Measurements from ENCODE around the gene CBFB. TPM values are rescaled to one million over a fixed set of nuclear protein-coding genes. Genes with fewer than 3 reads are reported as not detected.
"Not testable (repeated sequence)": the region's sequence is repeated elsewhere in the genome, so short reads cannot be mapped to it uniquely, and the experiment has no call there.

The CBFB gene
- total RNA-seq, 6 experiments from 2014 or later: 7.9 to 23.3 (median 18.9) TPM

- WGBS (ENCODE audit: insufficient coverage, low coverage, low lambda C conversion rate, missing lambda C conversion rate): 56% methylated on average over 8 of the region's 11 CpGs
- TF ChIP-seq CTCF (IDR thresholded peaks at IDR 0.05) (no peak), POLR2A (IDR thresholded peaks at IDR 0.05) (no peak)
- ATAC-seq (peak; percentile 95 to 97 (median 96)), DNase-seq (peak; percentile 71 to 87 (median 81))
- peak within 1 kb of the TSS in 2 of 3 donors; percentile 59 to 60 for H3K27ac ChIP-seq
- intact Hi-C loops (cut with DNase I): no loop called here
- H3K36me3 ChIP-seq: no peaks in the 10 kb centered on the region
- H3K27me3 ChIP-seq: no peaks in the 10 kb centered on the region
- H3K4me1 ChIP-seq: peaks cover 0 to 20% (median 8%) of the 10 kb centered on the region in 4 donors
- no peaks in the 10 kb centered on the region for H3K9me3 ChIP-seq
- no peak within 1 kb of the TSS for H3K4me3 ChIP-seq
These were observed 40.7 kb upstream of the CBFB start, which contains the start of gene CES4A for GRCh38 chr16:66988197-66988788. CES4A (plus strand) TSS chr16:66988589; CDS start chr16:66988773, 184 bp downstream.

DNA sequence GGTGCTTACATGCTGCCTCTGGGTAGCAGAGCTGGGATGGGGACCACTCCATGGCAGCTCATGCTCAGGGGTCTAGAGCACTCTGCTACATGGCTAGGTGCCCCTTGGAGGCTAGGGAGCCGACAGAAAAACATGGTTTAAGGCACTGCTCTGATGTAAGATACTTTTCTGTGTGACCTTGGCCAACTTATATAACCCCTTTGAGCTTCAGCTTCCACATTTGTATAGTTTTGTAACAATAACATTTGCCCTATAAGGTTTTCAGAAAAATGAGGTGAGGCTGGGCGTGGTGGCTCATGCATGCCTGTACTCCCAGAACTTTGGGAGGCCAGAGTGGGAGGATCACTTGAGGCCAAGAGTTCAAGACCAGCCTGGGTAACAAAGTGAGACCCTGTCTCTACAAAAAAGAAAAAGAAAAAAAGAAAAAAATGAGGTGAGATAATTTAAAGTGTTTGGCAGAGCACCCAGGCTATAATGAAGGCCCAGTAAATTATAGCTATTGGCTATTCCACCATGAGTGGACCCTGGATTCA, 37.3 kb upstream of the CBFB start:
- whole genome bisulfite sequencing (ENCODE audit: insufficient coverage, low coverage, low lambda C conversion rate, missing lambda C conversion rate): 93% methylated on average over 2 of the region's 2 CpGs
- Histone ChIP-seq H3K36me3 (no peaks in the 10 kb centered on the region), H3K4me1 (peaks cover 0 to 30% (median 11%) of the 10 kb centered on the region in 4 donors), H3K9me3 (no peaks in the 10 kb centered on the region), H3K27ac (no peak overlapping the region), H3K27me3 (no peaks in the 10 kb centered on the region), H3K4me3 (no peak overlapping the region)
- ATAC-seq (no peak), DNase-seq (no peak)
- intact Hi-C loops (cut with DNase I): no loop called here
- no peak for TF ChIP-seq POLR2A (IDR thresholded peaks at IDR 0.05)
- no peak for TF ChIP-seq CTCF (IDR thresholded peaks at IDR 0.05)

GRCh38 chr16:66993558-66993957, 35.4 kb upstream of the CBFB start:
- H3K9me3 ChIP-seq; H3K4me3 ChIP-seq; ATAC-seq; H3K27me3 ChIP-seq; DNase-seq; intact Hi-C loops (cut with DNase I); H3K27ac ChIP-seq; H3K36me3 ChIP-seq: not testable (repeated sequence)
- WGBS (ENCODE audit: insufficient coverage, low coverage, low lambda C conversion rate, missing lambda C conversion rate): 96% methylated on average over 9 of the region's 12 CpGs
- H3K4me1 ChIP-seq: peaks cover 0 to 30% (median 13%) of the 10 kb centered on the region in 4 donors

GRCh38 chr16:66996324-66996982, 32.5 kb upstream of the CBFB start:
- Histone ChIP-seq H3K36me3 (no peaks in the 10 kb centered on the region), H3K4me1 (peaks cover 0 to 19% (median 9%) of the 10 kb centered on the region in 4 donors), H3K4me3 (no peak overlapping the region), H3K9me3 (no peaks in the 10 kb centered on the region), H3K27ac (peak overlapping the region; percentile 86 to 99 (median 93)), H3K27me3 (no peaks in the 10 kb centered on the region)
- DNase-seq: peak in 2 of 3 donors; percentile 56 to 80
- TF ChIP-seq POLR2A (IDR thresholded peaks at IDR 0.05) (peak; percentile 16), CTCF (IDR thresholded peaks at IDR 0.05) (no peak)
- ATAC-seq: peak; percentile 88 to 94 (median 90)
- 61% methylated on average over 6 of the region's 6 CpGs for WGBS (ENCODE audit: insufficient coverage, low coverage, low lambda C conversion rate, missing lambda C conversion rate)
- intact Hi-C loops (cut with DNase I): no loop called here

- intact Hi-C loops (cut with DNase I): no loop called here
- ATAC-seq: peak in 3 of 4 donors; percentile 3 to 7 (median 6)
- H3K9me3 ChIP-seq: no peaks in the 10 kb centered on the region
- H3K27me3 ChIP-seq: no peaks in the 10 kb centered on the region
- H3K4me3 ChIP-seq: no peak overlapping the region
- DNase-seq: no peak
- 67% methylated on average over 3 of the region's 3 CpGs for WGBS (ENCODE audit: insufficient coverage, low coverage, low lambda C conversion rate, missing lambda C conversion rate)
- H3K4me1 ChIP-seq: peaks cover 0 to 19% (median 9%) of the 10 kb centered on the region in 4 donors
- H3K36me3 ChIP-seq: no peaks in the 10 kb centered on the region
- TF ChIP-seq POLR2A (IDR thresholded peaks at IDR 0.05) (no peak), CTCF (IDR thresholded peaks at IDR 0.05) (no peak)
- H3K27ac ChIP-seq: peak overlapping the region; percentile 86 to 99 (median 93)
These were observed 32.0 kb upstream of the CBFB start for GRCh38 chr16:66996983-66997358.

Measured in right lobe of liver (tissue), 6 donors.